H1 (cell line): ENCODE data around the gene CACNA2D3. TPM values are rescaled to one million over a fixed set of nuclear protein-coding genes. Genes with fewer than 3 reads are reported as not detected.

ENCODE experiments used
- CTCF ChIA-PET: fragments of 300-600 bp; sonication (Branson Sonifier 250); formaldehyde crosslinking; loops from one replicate; lab custom pipeline; 2021; ENCODE audit not compliant: partially characterized antibody; lab: Charles Lee
- POLR2A ChIA-PET: fragments of 300-600 bp; sonication (Branson Sonifier 250); formaldehyde crosslinking; loops from one replicate; lab custom pipeline; 2021; ENCODE audit warnings: inconsistent platforms; ENCODE audit not compliant: partially characterized antibody; lab: Charles Lee
- DNase-seq, 2 experiments: peaks; one replicate each; pipeline versions ENCODE4 v3.0.0 to v3.0.0-alpha.2; 2010 to 2022; ENCODE audit warnings: low spot score in 2 of 2, low read depth in 1 of 2, mixed read lengths in 1 of 2
- FAIRE-seq: peaks from 2 replicates; lab custom pipeline; 2011; peaks lifted over from hg19 to GRCh38; lab: Jason Lieb, UNC
- H2AFZ ChIP-seq: 2 replicates; pipeline ENCODE4 v1.8.1; 2012; ENCODE audit warnings: low read length, inconsistent platforms
- H2AK5ac ChIP-seq: 2 replicates; pipeline ENCODE4 v1.6.1; 2013; ENCODE audit warnings: low read depth, low read length
- H2BK120ac ChIP-seq: replicated peaks from 2 replicates; pipeline ENCODE3; 2013; ENCODE audit warnings: low read depth, low read length, inconsistent platforms
- H2BK12ac ChIP-seq: 2 replicates; pipeline ENCODE4 v1.6.1; 2013; ENCODE audit warnings: low read depth, low read length
- H2BK15ac ChIP-seq: 2 replicates; pipeline ENCODE4 v1.6.1; 2013; ENCODE audit warnings: low read length
- H2BK20ac ChIP-seq: 2 replicates; pipeline ENCODE4 v1.6.1; 2013; ENCODE audit warnings: low read length
- H2BK5ac ChIP-seq: 2 replicates; pipeline ENCODE4 v1.6.1; 2013; ENCODE audit warnings: low read depth, low read length
- H3K14ac ChIP-seq: 2 replicates; pipeline ENCODE4 v1.6.1; 2013; ENCODE audit warnings: inconsistent platforms; ENCODE audit not compliant: insufficient read length
- H3K18ac ChIP-seq: 2 replicates; pipeline ENCODE4 v1.6.1; 2013; ENCODE audit warnings: low read length; ENCODE audit errors: extremely low read depth
- H3K23ac ChIP-seq: 2 replicates; pipeline ENCODE4 v1.6.1; 2013; ENCODE audit warnings: inconsistent platforms; ENCODE audit not compliant: insufficient read length
- H3K23me2 ChIP-seq: 2 replicates; pipeline ENCODE4 v1.6.1; 2013; ENCODE audit warnings: low read depth, low read length
- H3K27ac ChIP-seq: 2 replicates; pipeline ENCODE4 v1.6.1; 2011; ENCODE audit warnings: low read depth, low read length, inconsistent platforms
- H3K27me3 ChIP-seq, 4 experiments: replicated peaks in 1 of 4; 1 replicate in 1 of 4; 2 replicates in 3 of 4; pipeline versions ENCODE4 v1.6.1 to v1.8.1; 2011 to 2013; ENCODE audit warnings: low read length in 3 of 4, mild to moderate bottlenecking in 3 of 4, inconsistent platforms in 2 of 4, mixed read lengths in 2 of 4, moderate library complexity in 1 of 4; ENCODE audit not compliant: control insufficient read depth in 3 of 4, insufficient read depth in 3 of 4; ENCODE audit errors: extremely low read depth in 1 of 4
- H3K36me3 ChIP-seq, 4 experiments: 2 replicates each; pipeline versions ENCODE4 v1.6.1 to v1.8.1; 2011 to 2013; ENCODE audit warnings: mild to moderate bottlenecking in 4 of 4, low read length in 3 of 4, moderate library complexity in 2 of 4, control low read depth in 1 of 4, inconsistent platforms in 1 of 4; ENCODE audit not compliant: insufficient read depth in 4 of 4, control insufficient read depth in 2 of 4
- H3K4ac ChIP-seq: replicated peaks from 2 replicates; pipeline ENCODE3; 2013; ENCODE audit warnings: low read length, low read depth, mixed read lengths, inconsistent platforms; ENCODE audit not compliant: insufficient read length
- H3K4me1 ChIP-seq, 4 experiments: replicated peaks in 1 of 4; 1 replicate in 1 of 4; 2 replicates in 3 of 4; pipeline versions ENCODE4 v1.6.1 to v1.8.1; 2011 to 2013; ENCODE audit warnings: low read length in 3 of 4, inconsistent platforms in 2 of 4, mixed read lengths in 1 of 4; ENCODE audit not compliant: insufficient read depth in 4 of 4, control insufficient read depth in 3 of 4
- H3K4me2 ChIP-seq, 2 experiments: 2 replicates each; pipeline versions ENCODE4 v1.6.1 to v1.8.1; 2011 to 2013; ENCODE audit warnings: low read depth in 2 of 2, low read length in 2 of 2, control low read depth in 1 of 2, inconsistent platforms in 1 of 2, mild to moderate bottlenecking in 1 of 2; ENCODE audit not compliant: insufficient read depth in 1 of 2
- H3K4me3 ChIP-seq, 4 experiments: fragments of 200-600, 300-600 bp in 1 of 4; sonication (generic), shearing (Covaris generic), sonication (Bioruptor Twin) in 1 of 4; 2 replicates each; pipeline versions ENCODE4 v1.5.1 to v1.8.1; 2011 to 2016; ENCODE audit warnings: low read length in 4 of 4, low read depth in 3 of 4, control low read depth in 2 of 4, inconsistent platforms in 2 of 4, mild to moderate bottlenecking in 2 of 4, mixed read lengths in 1 of 4, moderate library complexity in 1 of 4; ENCODE audit not compliant: insufficient read depth in 2 of 4; ENCODE audit errors: extremely low read depth in 1 of 4
- H3K56ac ChIP-seq: replicated peaks from 2 replicates; pipeline ENCODE3; 2013; ENCODE audit warnings: low read depth, mild to moderate bottlenecking, mixed read lengths, low read length, inconsistent platforms; ENCODE audit not compliant: insufficient read length
- H3K79me1 ChIP-seq: 2 replicates; pipeline ENCODE4 v1.6.1; 2013; ENCODE audit warnings: low read depth, low read length, control low read depth
- H3K79me2 ChIP-seq, 2 experiments: 2 replicates each; pipeline versions ENCODE4 v1.6.1 to v1.8.1; 2012 to 2013; ENCODE audit warnings: low read length in 2 of 2, mild to moderate bottlenecking in 2 of 2, inconsistent platforms in 1 of 2; ENCODE audit not compliant: insufficient read depth in 2 of 2, control insufficient read depth in 1 of 2
- H3K9ac ChIP-seq, 4 experiments: replicated peaks in 1 of 4; 1 replicate in 1 of 4; 2 replicates in 3 of 4; pipeline versions ENCODE4 v1.6.1 to v1.8.1; 2011 to 2013; ENCODE audit warnings: low read depth in 3 of 4, low read length in 3 of 4, control low read depth in 2 of 4, mild to moderate bottlenecking in 2 of 4, moderate library complexity in 2 of 4, inconsistent platforms in 1 of 4; ENCODE audit errors: extremely low read depth in 1 of 4
- H3K9me3 ChIP-seq, 2 experiments: 2 replicates each; pipeline versions ENCODE4 v1.6.1 to v1.8.1; 2012 to 2013; ENCODE audit warnings: mild to moderate bottlenecking in 2 of 2, moderate library complexity in 2 of 2, control low read depth in 1 of 2, inconsistent platforms in 1 of 2, low read depth in 1 of 2, low read length in 1 of 2, mixed read lengths in 1 of 2; ENCODE audit not compliant: insufficient read depth in 2 of 2
- H4K20me1 ChIP-seq, 2 experiments: replicated peaks in 1 of 2; 2 replicates each; pipeline versions ENCODE3 to v1.8.1; 2011 to 2013; ENCODE audit warnings: inconsistent platforms in 2 of 2, low read length in 2 of 2, mild to moderate bottlenecking in 1 of 2; ENCODE audit not compliant: insufficient read depth in 2 of 2, control insufficient read depth in 1 of 2
- H4K5ac ChIP-seq: 2 replicates; pipeline ENCODE4 v1.6.1; 2013; ENCODE audit warnings: low read length, low read depth, mixed read lengths, inconsistent platforms; ENCODE audit not compliant: insufficient read length
- H4K8ac ChIP-seq: 2 replicates; pipeline ENCODE4 v1.8.0; 2013; ENCODE audit warnings: mild to moderate bottlenecking, moderate library complexity, low read length, inconsistent platforms; ENCODE audit not compliant: insufficient read depth; ENCODE audit errors: extremely low read depth
- H4K91ac ChIP-seq: replicated peaks from 2 replicates; pipeline ENCODE3; 2013; ENCODE audit warnings: low read length, mixed read lengths, inconsistent platforms; ENCODE audit not compliant: insufficient read length
- BRCA1 ChIP-seq: IDR thresholded peaks from 2 replicates; pipeline ENCODE4 v1.6.1; 2012; ENCODE audit warnings: low read depth, low read length, improper control_type of control experiment
- EZH2 ChIP-seq: fragments of 200-600 bp; sonication (generic); IDR thresholded peaks from 2 replicates; pipeline ENCODE4 v1.7.1; 2012; ENCODE audit warnings: low read depth, mild to moderate bottlenecking, moderate library complexity, low read length, inconsistent platforms; ENCODE audit not compliant: severe bottlenecking
- JUND ChIP-seq: IDR thresholded peaks from 2 replicates; pipeline ENCODE4 v1.6.1; 2011; ENCODE audit warnings: mild to moderate bottlenecking, improper control_type of control experiment, low read length
- KDM5A ChIP-seq: fragments of 200-600 bp; IDR thresholded peaks from 2 replicates; pipeline ENCODE4 v1.7.1; 2012; ENCODE audit warnings: mild to moderate bottlenecking, low read length, inconsistent platforms, mixed read lengths
- NRF1 ChIP-seq: IDR thresholded peaks from 2 replicates; pipeline ENCODE4 v1.6.1; 2011; ENCODE audit warnings: mild to moderate bottlenecking, low read depth, low read length, improper control_type of control experiment
- RNF2 ChIP-seq: fragments of 200-900, 300-1000 bp; sonication (generic); IDR thresholded peaks from 2 replicates; pipeline ENCODE4 v1.7.1; 2016; ENCODE audit warnings: borderline replicate concordance, low read depth, mild to moderate bottlenecking, antibody characterized with exemption, low read length; ENCODE audit not compliant: poor library complexity, severe bottlenecking; ENCODE audit errors: missing control alignments
- YY1 ChIP-seq: IDR thresholded peaks from 2 replicates; pipeline ENCODE4 v1.6.1; 2011; ENCODE audit warnings: low read depth, mild to moderate bottlenecking, low read length
- WGBS, 2 experiments: shearing (Covaris generic) in 1 of 2; methylation state at CpG; one replicate each; pipeline versions ENCODE4 v1.1.6 to v1.1.7; 2013 to 2015; ENCODE audit warnings: low lambda C conversion rate in 2 of 2, mixed read lengths in 2 of 2, inconsistent platforms in 1 of 2, low coverage in 1 of 2, missing lambda C conversion rate in 1 of 2; ENCODE audit not compliant: insufficient replicate concordance in 2 of 2, insufficient coverage in 1 of 2, insufficient read length in 1 of 2; ENCODE audit errors: extremely low coverage in 1 of 2, missing lambda C conversion rate in 1 of 2; 5-methylcytosine and 5-hydroxymethylcytosine counted together
- polyA plus RNA-seq, 7 experiments: library from polyadenylated mRNA; depleted of rRNA in 3 of 7; stranded (reverse) in 5 of 7; unstranded in 2 of 7; fragments of >200 nt in 5 of 7; fragments of 200-250 nt in 2 of 7; gene quantifications; 1 replicate in 5 of 7; 2 replicates in 1 of 7; 4 replicates in 1 of 7; pipeline versions ENCODE4 v1.2.1 to v1.2.3, GENCODE V29; 2011 to 2013; ENCODE audit warnings: missing spikeins in 2 of 7, mixed read lengths in 2 of 7
- total RNA-seq: library from RNA; stranded (reverse); fragmentation: NEBNext Ultra II Directional; extraction: Animal tissue kit (Norgen Biotek cat#: 25700); gene quantifications from 2 replicates; pipeline ENCODE4 v1.2.1, GENCODE V29; 2021
- TF ChIP-seq, protein P1 (sequence below): IDR thresholded peaks from 2 replicates; pipeline ENCODE4 v1.6.1; 2011; ENCODE audit warnings: low read depth, mild to moderate bottlenecking, low read length; ENCODE audit not compliant: insufficient read depth

The CACNA2D3 gene
- total and polyA plus RNA-seq, 2 of the 8 experiments (the other 6 are each of a cell fraction or from before 2014, with no cell fraction given), result 1.5 to 1.8 TPM

DNA sequence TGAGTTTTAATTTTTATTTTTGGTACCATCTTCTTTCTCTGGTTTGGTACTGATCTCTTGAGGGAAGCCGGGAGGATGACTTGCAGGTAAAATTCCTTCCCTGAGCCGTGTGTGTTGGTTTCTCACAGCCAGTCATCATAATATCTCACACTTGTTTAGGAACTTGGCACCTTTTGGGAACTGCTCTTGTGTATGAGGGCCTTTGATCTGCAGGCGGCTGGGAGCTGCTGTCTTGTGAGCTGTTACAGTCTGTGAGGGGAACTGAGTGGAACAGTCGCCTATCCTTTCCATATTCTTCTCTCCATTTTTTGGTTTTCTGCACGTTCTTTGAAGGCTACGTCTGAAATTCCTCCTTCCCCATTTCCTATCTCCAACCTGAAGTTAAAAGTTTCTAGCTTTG lies 75.2 kb downstream of the CACNA2D3 start:
- Histone ChIP-seq H3K4me2 (no peak overlapping the region), H3K4me3 (no peak overlapping the region), H4K91ac (no peak overlapping the region), H2BK20ac (no peak overlapping the region), H4K5ac (no peak overlapping the region), H3K23me2 (no peaks in the 10 kb centered on the region), H3K79me2 (no peaks in the 10 kb centered on the region), H2BK12ac (no peak overlapping the region), H3K23ac (no peak overlapping the region), H4K8ac (no peak overlapping the region), H3K27me3 (no peaks in the 10 kb centered on the region; a peak in 1 of 7 replicates)
- FAIRE-seq, result no peak
- TF ChIP-seq NRF1, result no peak
- no peak for TF ChIP-seq RNF2
- TF ChIP-seq JUND, result no peak
- TF ChIP-seq KDM5A, result no peak
- TF ChIP-seq BRCA1, result no peak
- no peak for TF ChIP-seq YY1
- TF ChIP-seq, protein P1, sequence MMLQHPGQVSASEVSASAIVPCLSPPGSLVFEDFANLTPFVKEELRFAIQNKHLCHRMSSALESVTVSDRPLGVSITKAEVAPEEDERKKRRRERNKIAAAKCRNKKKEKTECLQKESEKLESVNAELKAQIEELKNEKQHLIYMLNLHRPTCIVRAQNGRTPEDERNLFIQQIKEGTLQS, result no peak
- TF ChIP-seq EZH2, result no peak
- TF ChIP-seq, all 59 proteins: peak for 0
- Histone ChIP-seq H3K4me1 (peaks cover 4 to 9% (median 8%) of the 10 kb centered on the region in 4 experiments; a peak in 5 of 7 replicates), H2AK5ac (no peak overlapping the region), H3K9ac (no peak overlapping the region), H2BK5ac (no peak overlapping the region), H3K4ac (no peak overlapping the region), H2BK15ac (no peak overlapping the region), H2BK120ac (no peak overlapping the region), H3K36me3 (no peaks in the 10 kb centered on the region), H3K27ac (no peak overlapping the region), H3K14ac (no peak overlapping the region), H3K56ac (no peak overlapping the region), H3K9me3 (no peaks in the 10 kb centered on the region), H4K20me1 (no peaks in the 10 kb centered on the region), H3K79me1 (no peaks in the 10 kb centered on the region), H3K18ac (no peak overlapping the region), H2AFZ (no peak overlapping the region)
- CTCF ChIA-PET, result interaction anchor here (1.2 to 1.5 kb wide), 2 partner anchors 16 to 177 kb away, joined by 3 read pairs; no protein-coding TSS in a partner anchor
- DNase-seq, result no peak
- 82% methylated on average over 6 of the region's 6 CpGs; no CpG with 5 or more reads in 1 of the 2 experiments for WGBS, 2 experiments
- POLR2A ChIA-PET, result no interaction called here
